Panc1 (cell line): ENCODE results near the gene RBM24. TPM values are rescaled to one million over a fixed set of nuclear protein-coding genes. Genes with fewer than 3 reads are reported as not detected.

ENCODE experiments used
- ATAC-seq: fragments of 200-7000 bp; cut with Tn5 transposase; 2 replicates; pipeline ENCODE4 v1.9.1; 2020; ENCODE audit warnings: mild to moderate bottlenecking, moderate library complexity
- BruUV-seq: library from RNA; stranded (reverse); fragments of 400-500 nt; replicated peaks from 2 replicates; lab custom pipeline; 2021; lab: Mats Ljungman, UMichigan
- CTCF ChIA-PET: fragments of 300-600 bp; sonication (Branson Sonifier 250); formaldehyde crosslinking; loops from one replicate; lab custom pipeline; 2022; ENCODE audit warnings: antibody characterized with exemption; lab: Charles Lee
- POLR2A ChIA-PET: fragments of 300-600 bp; sonication (Branson Sonifier 250); formaldehyde crosslinking; loops from one replicate; lab custom pipeline; 2022; ENCODE audit warnings: antibody characterized with exemption; lab: Charles Lee
- DNase-seq: peaks from one replicate; pipeline ENCODE4 v3.0.0-alpha.2; 2010; ENCODE audit warnings: low read depth, low spot score
- H3K27ac ChIP-seq: 2 replicates; pipeline ENCODE4 v1.5.1; 2011; ENCODE audit warnings: mild to moderate bottlenecking, low read length, inconsistent platforms
- H3K27me3 ChIP-seq: fragments of 200-500 bp; sonication (Bioruptor generic); 2 replicates; pipeline ENCODE4 v1.6.0; 2014; ENCODE audit warnings: low read length, inconsistent platforms; ENCODE audit not compliant: control insufficient read depth, insufficient read depth
- H3K36me3 ChIP-seq: fragments of 200-500 bp; sonication (Bioruptor generic); 2 replicates; pipeline ENCODE4 v1.5.1; 2014; ENCODE audit warnings: inconsistent platforms, mild to moderate bottlenecking, low read length, moderate library complexity; ENCODE audit not compliant: control insufficient read depth, insufficient read depth
- H3K4me1 ChIP-seq: 2 replicates; pipeline ENCODE4 v1.5.1; 2011; ENCODE audit warnings: inconsistent platforms, mild to moderate bottlenecking, low read length, moderate library complexity; ENCODE audit not compliant: control insufficient read depth, insufficient read depth
- H3K4me3 ChIP-seq, 2 experiments: 2 replicates each; pipeline ENCODE4 v1.5.1; 2011 to 2012; ENCODE audit warnings: low read depth in 2 of 2, low read length in 2 of 2, mild to moderate bottlenecking in 2 of 2, inconsistent platforms in 1 of 2, moderate library complexity in 1 of 2
- H3K9me3 ChIP-seq: fragments of 200-500 bp; sonication (Bioruptor generic); 2 replicates; pipeline ENCODE4 v1.5.1; 2014; ENCODE audit warnings: low read depth, mild to moderate bottlenecking, inconsistent platforms, low read length, moderate library complexity; ENCODE audit not compliant: control insufficient read depth, insufficient read depth
- CTCF ChIP-seq: fragments of 450-650 bp; IDR thresholded peaks from 2 replicates; pipeline ENCODE4 v1.5.1; 2017; ENCODE audit warnings: mild to moderate bottlenecking
- POLR2AphosphoS5 ChIP-seq: IDR thresholded peaks from 2 replicates; pipeline ENCODE4 v1.6.1; 2012; ENCODE audit warnings: mild to moderate bottlenecking, low read depth, low read length, moderate library complexity
- REST ChIP-seq, 2 experiments: IDR thresholded peaks; 2 replicates each; pipeline ENCODE4 v1.6.1; 2011 to 2012; ENCODE audit warnings: low read depth in 2 of 2, control low read depth in 1 of 2, low read length in 1 of 2, mild to moderate bottlenecking in 1 of 2, moderate library complexity in 1 of 2; ENCODE audit not compliant: insufficient read depth in 1 of 2
- SIN3A ChIP-seq: IDR thresholded peaks from 2 replicates; pipeline ENCODE4 v1.6.1; 2012; ENCODE audit warnings: low read depth, mild to moderate bottlenecking, low read length, moderate library complexity, borderline replicate concordance; ENCODE audit not compliant: insufficient read depth
- TCF7L2 ChIP-seq: IDR thresholded peaks from 2 replicates; pipeline ENCODE4 v1.6.1; 2011; ENCODE audit warnings: mild to moderate bottlenecking, low read depth, low read length, inconsistent platforms
- in situ Hi-C: cut with HindIII; loops from 2 replicates; pipeline ENCODE4 v1.10.0; 2016; ENCODE audit warnings: low sequenced_read_pairs, low pct_unique_long_range_greater_than_20kb
- intact Hi-C: fragments of 100-400 bp; cut with micrococcal nuclease; formaldehyde crosslinking; loops from one replicate; pipeline ENCODE4 v1.10.0; 2022; ENCODE audit not compliant: unreplicated experiment
- total RNA-seq: library from RNA; stranded (reverse); gene quantifications from one replicate; pipeline ENCODE4 v1.2.1, GENCODE V29; 2021; ENCODE audit not compliant: unreplicated experiment

The RBM24 gene
- total RNA-seq, 1 experiment from 2014 or later = 23.0 TPM

GRCh38 chr6:17339308-17339670 is 58.1 kb downstream of the RBM24 start:
- no peak overlapping the region for H3K4me3 ChIP-seq
- no peak for DNase-seq
- no peak for ATAC-seq
- no TSS peak for BruUV-seq
- intact Hi-C loops = no loop called here
- in situ Hi-C loops = no loop called here
- no peaks in the 10 kb centered on the region for H3K9me3 ChIP-seq
- TF ChIP-seq REST (IDR thresholded peaks at IDR 0.05; ENCODE audit: insufficient read depth in 1 of 2, low read depth in 2 of 2, low read length in 1 of 2) (no peak), TCF7L2 (no peak), SIN3A (no peak), CTCF (no peak), POLR2AphosphoS5 (no peak)
- no peaks in the 10 kb centered on the region for H3K4me1 ChIP-seq
- H3K36me3 ChIP-seq = no peaks in the 10 kb centered on the region
- no peak overlapping the region for H3K27ac ChIP-seq
- CTCF ChIA-PET = no interaction called here
- POLR2A ChIA-PET = no interaction called here
- no peaks in the 10 kb centered on the region for H3K27me3 ChIP-seq

GRCh38 chr6:17341117-17341805 is 60.1 kb downstream of the RBM24 start:
- DNase-seq = no peak
- no peak for ATAC-seq
- Histone ChIP-seq H3K9me3 (no peaks in the 10 kb centered on the region), H3K27ac (no peak overlapping the region), H3K4me1 (no peaks in the 10 kb centered on the region), H3K27me3 (no peaks in the 10 kb centered on the region), H3K36me3 (no peaks in the 10 kb centered on the region), H3K4me3 (no peak overlapping the region)
- TF ChIP-seq SIN3A (no peak), CTCF (no peak), TCF7L2 (no peak), POLR2AphosphoS5 (no peak), REST (IDR thresholded peaks at IDR 0.05; ENCODE audit: insufficient read depth in 1 of 2, low read depth in 2 of 2, low read length in 1 of 2) (no peak)
- CTCF ChIA-PET = no interaction called here
- BruUV-seq = no TSS peak
- POLR2A ChIA-PET = interaction anchor here (0.6 kb wide), 1 partner anchor 733 kb away, joined by 3 read pairs; no protein-coding TSS in a partner anchor
- intact Hi-C loops (no loop called here), in situ Hi-C loops (no loop called here)
